ENCODE results near the gene KRT31. TPM values are rescaled to one million over a fixed set of nuclear protein-coding genes. Genes with fewer than 3 reads are reported as not detected.

Gene KRT31
- total and polyA plus RNA-seq, 2 donors (not counting 1 experiment from before 2014, with no cell fraction given), result not detected

GRCh38 chr17:41345992-41346391 is 51.4 kb downstream of the KRT31 start:
- H3K4me1 Mint-ChIP-seq, result no peaks in the 10 kb centered on the region

More at GRCh38 chr17:41345992-41346391, 51.4 kb downstream of the KRT31 start:
- Histone ChIP-seq H4K20me1 (ENCODE audit: control insufficient read depth, insufficient read depth, low read length, poor library complexity, severe bottlenecking) (no peaks in the 10 kb centered on the region), H3K4me3 (ENCODE audit: control extremely low read depth in 1 of 5, extremely low read depth in 1 of 5, insufficient read depth in 1 of 5, low read depth in 2 of 5, low read length in 4 of 5) (no peak overlapping the region), H3K4me1 (ENCODE audit: control insufficient read depth in 2 of 2, insufficient read depth in 2 of 2, low read length in 2 of 2) (no peaks in the 10 kb centered on the region), H3K4me2 (replicated peaks; ENCODE audit: low read depth, low read length, poor library complexity, severe bottlenecking) (no peak overlapping the region), H2AFZ (ENCODE audit: insufficient read depth, low read depth, low read length, poor library complexity, severe bottlenecking) (no peak overlapping the region), H3K27me3 (replicated peaks in 1 of 4; ENCODE audit: control extremely low read depth in 1 of 4, control insufficient read depth in 3 of 4, insufficient read depth in 4 of 4, low read length in 3 of 4) (peaks cover 0 to 4% (median 0%) of the 10 kb centered on the region in 4 experiments), H3K9me3 (ENCODE audit: control extremely low read depth in 1 of 3, control insufficient read depth in 2 of 3, insufficient read depth in 1 of 3, low read length in 2 of 3) (peaks cover 0 to 10% (median 0%) of the 10 kb centered on the region in 3 donors), H3K27ac (ENCODE audit: low read length in 2 of 2) (no peak overlapping the region), H3K36me3 (replicated peaks in 1 of 2; ENCODE audit: control extremely low read depth in 1 of 2, control insufficient read depth in 1 of 2, extremely low read depth in 1 of 2, insufficient read depth in 2 of 2, low read length in 1 of 2) (no peaks in the 10 kb centered on the region), H3K79me2 (ENCODE audit: control insufficient read depth, insufficient read depth, low read length) (no peaks in the 10 kb centered on the region), H3K9ac (ENCODE audit: low read length) (no peak overlapping the region)
- Mint-ChIP-seq H3K27me3 (peaks cover 15% of the 10 kb centered on the region), H3K27ac (no peak overlapping the region), H3K4me3 (no peak overlapping the region), H3K9me3 (ENCODE audit: insufficient read depth) (peaks cover 6% of the 10 kb centered on the region)
- DNase-seq, result no peak
- no peak for TF ChIP-seq CTCF (IDR thresholded peaks at IDR 0.05)
- no peak for TF ChIP-seq EZH2 (IDR thresholded peaks at IDR 0.05; ENCODE audit: borderline replicate concordance, insufficient read depth, low read depth, low read length, poor library complexity, severe bottlenecking)
- intact Hi-C loops (cut with micrococcal nuclease), result no loop called here
- ChIA-PET CTCF (no interaction called here), POLR2A (no interaction called here)
- ATAC-seq (ENCODE audit: low read depth), result no peak
- WGBS (ENCODE audit: insufficient coverage), result 100% methylated on average over 3 of the region's 3 CpGs

Other genes starting within 250 kb of the KRT31 start
Only the 30 nearest of the 31 such genes appear.
- not detected in 2 replicates for gene KRTAP4-4, start 236.9 kb downstream of the KRT31 start, total RNA-seq
- gene KRTAP4-4, start 236.9 kb downstream of the KRT31 start, polyA plus RNA-seq, result not detected in 2 replicates
- not detected in 2 replicates for gene KRTAP4-3, start 229.4 kb downstream of the KRT31 start, total RNA-seq
- gene KRTAP4-3, start 229.4 kb downstream of the KRT31 start, polyA plus RNA-seq, result not detected in 2 replicates
- gene KRTAP4-2, start 219.4 kb downstream of the KRT31 start, total RNA-seq, result not detected in 2 replicates
- not detected in 2 replicates for gene KRTAP4-2, start 219.4 kb downstream of the KRT31 start, polyA plus RNA-seq
- gene KRTAP4-1, start 212.7 kb downstream of the KRT31 start, total RNA-seq, result not detected in 2 replicates
- not detected in 2 replicates for gene KRTAP4-1, start 212.7 kb downstream of the KRT31 start, polyA plus RNA-seq
- not detected in 2 replicates for gene KRTAP9-1, start 207.7 kb downstream of the KRT31 start, total RNA-seq
- not detected in 2 replicates for gene KRTAP9-1, start 207.7 kb downstream of the KRT31 start, polyA plus RNA-seq
- not detected in 2 replicates for gene KRTAP9-2, start 171.0 kb downstream of the KRT31 start, total RNA-seq
- not detected in 2 replicates for gene KRTAP9-2, start 171.0 kb downstream of the KRT31 start, polyA plus RNA-seq
- gene KRTAP9-3, start 165.2 kb downstream of the KRT31 start, total RNA-seq, result not detected in 2 replicates
- gene KRTAP9-3, start 165.2 kb downstream of the KRT31 start, polyA plus RNA-seq, result not detected in 2 replicates
- gene KRTAP9-8, start 159.6 kb downstream of the KRT31 start, total RNA-seq, result not detected in 2 replicates
- not detected in 2 replicates for gene KRTAP9-8, start 159.6 kb downstream of the KRT31 start, polyA plus RNA-seq
- not detected in 2 replicates for gene KRTAP9-4, start 147.9 kb downstream of the KRT31 start, total RNA-seq
- gene KRTAP9-4, start 147.9 kb downstream of the KRT31 start, polyA plus RNA-seq, result not detected in 2 replicates
- not detected in 2 replicates for gene KRTAP9-9, start 142.2 kb downstream of the KRT31 start, total RNA-seq
- gene KRTAP9-9, start 142.2 kb downstream of the KRT31 start, polyA plus RNA-seq, result not detected in 2 replicates
- not detected in 2 replicates for gene KRTAP9-6, start 132.2 kb downstream of the KRT31 start, total RNA-seq
- not detected in 2 replicates for gene KRTAP9-6, start 132.2 kb downstream of the KRT31 start, polyA plus RNA-seq
- not detected in 2 replicates for gene KRTAP9-7, start 121.9 kb downstream of the KRT31 start, total RNA-seq
- not detected in 2 replicates for gene KRTAP9-7, start 121.9 kb downstream of the KRT31 start, polyA plus RNA-seq
- not detected in 2 replicates for gene KRTAP29-1, start 94.8 kb downstream of the KRT31 start, total RNA-seq
- gene KRTAP29-1, start 94.8 kb downstream of the KRT31 start, polyA plus RNA-seq, result 0.43 TPM in 1 of 2 replicates, not detected in the other
- gene KRTAP16-1, start 88.3 kb downstream of the KRT31 start, total RNA-seq, result not detected in 2 replicates
- gene KRTAP16-1, start 88.3 kb downstream of the KRT31 start, polyA plus RNA-seq, result 0.16 and 0.20 TPM in 2 replicates
- gene KRTAP17-1, start 81.9 kb downstream of the KRT31 start, total RNA-seq, result not detected in 2 replicates
- gene KRTAP17-1, start 81.9 kb downstream of the KRT31 start, polyA plus RNA-seq, result not detected in 2 replicates
- gene KRT33A, start 46.8 kb downstream of the KRT31 start, total RNA-seq, result not detected in 2 replicates
- gene KRT33A, start 46.8 kb downstream of the KRT31 start, polyA plus RNA-seq, result not detected in 2 replicates
- gene KRT33B, start 27.8 kb downstream of the KRT31 start, total RNA-seq, result not detected in 2 replicates
- gene KRT33B, start 27.8 kb downstream of the KRT31 start, polyA plus RNA-seq, result not detected in 2 replicates
- not detected in 2 replicates for gene KRT34, start 15.3 kb downstream of the KRT31 start, total RNA-seq
- gene KRT34, start 15.3 kb downstream of the KRT31 start, polyA plus RNA-seq, result not detected in 2 replicates
- gene KRT37, start 27.0 kb upstream of the KRT31 start, total RNA-seq, result not detected in 2 replicates
- gene KRT37, start 27.0 kb upstream of the KRT31 start, polyA plus RNA-seq, result not detected in 2 replicates
- not detected in 2 replicates for gene KRT38, start 43.4 kb upstream of the KRT31 start, total RNA-seq
- not detected in 2 replicates for gene KRT38, start 43.4 kb upstream of the KRT31 start, polyA plus RNA-seq
- gene KRT32, start 69.8 kb upstream of the KRT31 start, total RNA-seq, result not detected in 2 replicates
- gene KRT32, start 69.8 kb upstream of the KRT31 start, polyA plus RNA-seq, result not detected in 2 replicates
- not detected in 2 replicates for gene KRT35, start 83.5 kb upstream of the KRT31 start, total RNA-seq
- gene KRT35, start 83.5 kb upstream of the KRT31 start, polyA plus RNA-seq, result not detected in 2 replicates
- gene KRT36, start 92.3 kb upstream of the KRT31 start, total RNA-seq, result not detected in 2 replicates
- not detected in 2 replicates for gene KRT36, start 92.3 kb upstream of the KRT31 start, polyA plus RNA-seq
- gene KRT13, start 108.0 kb upstream of the KRT31 start, total RNA-seq, result not detected in 2 replicates
- not detected in 2 replicates for gene KRT13, start 108.0 kb upstream of the KRT31 start, polyA plus RNA-seq
- not detected in 2 replicates for gene KRT15, start 121.3 kb upstream of the KRT31 start, total RNA-seq
- gene KRT15, start 121.3 kb upstream of the KRT31 start, polyA plus RNA-seq, result not detected in 2 replicates
- not detected in 2 replicates for gene KRT19, start 130.7 kb upstream of the KRT31 start, total RNA-seq
- gene KRT19, start 130.7 kb upstream of the KRT31 start, polyA plus RNA-seq, result not detected in 2 replicates
- not detected in 2 replicates for gene KRT9, start 174.5 kb upstream of the KRT31 start, total RNA-seq
- not detected in 2 replicates for gene KRT9, start 174.5 kb upstream of the KRT31 start, polyA plus RNA-seq
- not detected in 2 replicates for gene KRT14, start 189.3 kb upstream of the KRT31 start, total RNA-seq
- gene KRT14, start 189.3 kb upstream of the KRT31 start, polyA plus RNA-seq, result not detected in 2 replicates
- not detected in 2 replicates for gene KRT16, start 215.2 kb upstream of the KRT31 start, total RNA-seq
- not detected in 2 replicates for gene KRT16, start 215.2 kb upstream of the KRT31 start, polyA plus RNA-seq
- not detected in 2 replicates for gene KRT17, start 227.0 kb upstream of the KRT31 start, total RNA-seq
- gene KRT17, start 227.0 kb upstream of the KRT31 start, polyA plus RNA-seq, result not detected in 2 replicates

Measured in B cell (primary cell).